Measurements from ENCODE around the gene RNF223. TPM values are rescaled to one million over a fixed set of nuclear protein-coding genes. Genes with fewer than 3 reads are reported as not detected.

RNF223 gene
- total RNA-seq, 1 donor from 2014 or later = not detected

DNA sequence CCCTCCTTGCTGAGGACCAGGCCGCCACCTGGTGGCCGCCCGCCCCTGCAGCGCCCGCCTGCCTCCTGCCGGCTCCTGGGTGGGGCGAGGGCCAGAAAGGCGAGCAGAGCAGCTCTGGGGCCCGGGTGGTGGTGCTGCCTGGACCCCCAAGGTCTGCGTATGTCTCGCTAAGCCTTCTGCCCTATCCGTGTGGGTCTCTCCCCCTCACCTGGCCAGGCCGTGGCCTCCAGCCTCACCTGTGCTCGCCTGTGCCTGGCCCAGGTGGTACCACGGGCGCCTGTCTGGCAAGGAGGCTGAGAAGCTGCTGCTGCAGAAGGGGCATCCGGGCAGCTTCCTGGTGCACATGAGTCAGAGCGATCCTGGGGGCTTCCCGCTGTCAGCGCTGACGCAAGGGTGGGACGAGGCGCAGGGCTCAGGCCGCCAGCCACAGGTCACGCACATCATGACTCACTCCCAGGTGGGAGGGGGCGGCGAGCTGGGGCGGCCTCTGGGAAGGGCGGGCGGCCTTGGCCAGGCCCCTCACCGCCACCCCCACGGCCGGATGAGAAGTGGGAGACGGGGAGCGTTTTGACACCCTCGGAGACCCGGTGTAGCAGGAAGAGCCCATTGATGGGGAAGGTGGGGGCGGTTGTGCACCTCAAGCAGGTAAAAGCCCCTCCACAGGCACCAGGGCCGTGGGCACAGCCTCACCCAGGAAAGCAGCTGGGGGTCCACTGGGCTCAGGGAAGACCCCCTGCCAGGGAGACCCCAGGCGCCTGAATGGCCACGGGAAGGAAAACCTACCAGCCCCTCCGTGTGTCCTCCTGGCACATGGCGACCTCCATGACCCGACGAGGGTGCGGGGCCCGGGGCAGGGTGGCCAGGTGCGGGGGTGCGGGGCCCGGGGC lies 9.9 kb downstream of the RNF223 start:
- no peaks in the 10 kb centered on the region for H3K9me3 Mint-ChIP-seq (ENCODE audit: unreplicated experiment)
- peaks cover 7% of the 10 kb centered on the region for H3K27me3 Mint-ChIP-seq (ENCODE audit: unreplicated experiment)
- H3K27ac Mint-ChIP-seq (ENCODE audit: unreplicated experiment) = no peak overlapping the region

DNA sequence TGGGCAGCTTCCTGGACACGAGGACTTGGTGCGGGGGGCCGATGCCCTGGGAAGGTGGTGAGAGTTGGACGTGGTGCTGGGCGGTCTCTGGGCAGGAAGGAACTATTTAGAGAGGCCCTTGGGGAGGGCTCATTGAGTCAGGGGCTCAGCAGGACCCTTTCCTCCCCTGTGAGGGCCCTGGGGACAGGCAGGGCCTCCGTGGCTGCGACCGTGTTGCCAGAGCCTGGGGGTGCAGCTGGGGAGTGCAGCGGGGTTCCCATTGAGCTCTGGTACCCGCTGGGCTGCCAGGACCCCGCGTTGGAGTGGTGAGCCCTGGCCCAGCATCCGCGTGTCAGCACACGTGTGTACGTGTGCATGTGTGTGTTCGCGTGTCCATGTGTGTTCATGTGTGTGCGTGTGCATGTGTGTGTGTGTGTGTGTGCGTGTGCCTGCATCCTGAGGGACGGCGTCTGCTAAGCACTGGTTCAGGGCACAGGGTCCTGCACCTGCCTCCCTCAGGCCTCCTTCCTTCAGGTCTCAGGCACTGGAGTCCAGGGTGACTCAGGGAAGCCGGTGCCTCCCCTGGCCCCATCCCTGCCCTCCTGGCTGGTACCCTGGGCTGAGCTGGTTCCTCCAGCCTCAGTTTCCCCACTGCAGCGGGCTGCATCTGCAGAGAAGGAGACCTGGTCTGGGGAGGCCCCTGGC lies 10.7 kb downstream of the RNF223 start:
- H3K9me3 Mint-ChIP-seq (ENCODE audit: unreplicated experiment) = no peaks in the 10 kb centered on the region
- H3K4me1 Mint-ChIP-seq (ENCODE audit: unreplicated experiment) = no peaks in the 10 kb centered on the region
- H3K27ac Mint-ChIP-seq (ENCODE audit: unreplicated experiment) = no peak overlapping the region
- no peaks in the 10 kb centered on the region for H3K36me3 Mint-ChIP-seq (ENCODE audit: low read depth, unreplicated experiment)
- peaks cover 10% of the 10 kb centered on the region for H3K27me3 Mint-ChIP-seq (ENCODE audit: unreplicated experiment)
- DNase-seq (ENCODE audit: low spot score) = no peak
- H3K4me3 Mint-ChIP-seq (ENCODE audit: unreplicated experiment) = no peak overlapping the region
- TF ChIP-seq, protein P1, sequence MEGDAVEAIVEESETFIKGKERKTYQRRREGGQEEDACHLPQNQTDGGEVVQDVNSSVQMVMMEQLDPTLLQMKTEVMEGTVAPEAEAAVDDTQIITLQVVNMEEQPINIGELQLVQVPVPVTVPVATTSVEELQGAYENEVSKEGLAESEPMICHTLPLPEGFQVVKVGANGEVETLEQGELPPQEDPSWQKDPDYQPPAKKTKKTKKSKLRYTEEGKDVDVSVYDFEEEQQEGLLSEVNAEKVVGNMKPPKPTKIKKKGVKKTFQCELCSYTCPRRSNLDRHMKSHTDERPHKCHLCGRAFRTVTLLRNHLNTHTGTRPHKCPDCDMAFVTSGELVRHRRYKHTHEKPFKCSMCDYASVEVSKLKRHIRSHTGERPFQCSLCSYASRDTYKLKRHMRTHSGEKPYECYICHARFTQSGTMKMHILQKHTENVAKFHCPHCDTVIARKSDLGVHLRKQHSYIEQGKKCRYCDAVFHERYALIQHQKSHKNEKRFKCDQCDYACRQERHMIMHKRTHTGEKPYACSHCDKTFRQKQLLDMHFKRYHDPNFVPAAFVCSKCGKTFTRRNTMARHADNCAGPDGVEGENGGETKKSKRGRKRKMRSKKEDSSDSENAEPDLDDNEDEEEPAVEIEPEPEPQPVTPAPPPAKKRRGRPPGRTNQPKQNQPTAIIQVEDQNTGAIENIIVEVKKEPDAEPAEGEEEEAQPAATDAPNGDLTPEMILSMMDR (IDR thresholded peaks at IDR 0.05; ENCODE audit: unreplicated experiment) = no peak

More for the DNA sequence above, 9.9 kb downstream of the RNF223 start:
- Mint-ChIP-seq H3K36me3 (ENCODE audit: low read depth, unreplicated experiment) (no peaks in the 10 kb centered on the region), H3K4me3 (ENCODE audit: unreplicated experiment) (no peak overlapping the region), H3K4me1 (ENCODE audit: unreplicated experiment) (no peaks in the 10 kb centered on the region)
- peak; percentile 80 for DNase-seq (ENCODE audit: low spot score)
- TF ChIP-seq, protein P1 (IDR thresholded peaks at IDR 0.05; ENCODE audit: unreplicated experiment) = peak; percentile 70

DNA sequence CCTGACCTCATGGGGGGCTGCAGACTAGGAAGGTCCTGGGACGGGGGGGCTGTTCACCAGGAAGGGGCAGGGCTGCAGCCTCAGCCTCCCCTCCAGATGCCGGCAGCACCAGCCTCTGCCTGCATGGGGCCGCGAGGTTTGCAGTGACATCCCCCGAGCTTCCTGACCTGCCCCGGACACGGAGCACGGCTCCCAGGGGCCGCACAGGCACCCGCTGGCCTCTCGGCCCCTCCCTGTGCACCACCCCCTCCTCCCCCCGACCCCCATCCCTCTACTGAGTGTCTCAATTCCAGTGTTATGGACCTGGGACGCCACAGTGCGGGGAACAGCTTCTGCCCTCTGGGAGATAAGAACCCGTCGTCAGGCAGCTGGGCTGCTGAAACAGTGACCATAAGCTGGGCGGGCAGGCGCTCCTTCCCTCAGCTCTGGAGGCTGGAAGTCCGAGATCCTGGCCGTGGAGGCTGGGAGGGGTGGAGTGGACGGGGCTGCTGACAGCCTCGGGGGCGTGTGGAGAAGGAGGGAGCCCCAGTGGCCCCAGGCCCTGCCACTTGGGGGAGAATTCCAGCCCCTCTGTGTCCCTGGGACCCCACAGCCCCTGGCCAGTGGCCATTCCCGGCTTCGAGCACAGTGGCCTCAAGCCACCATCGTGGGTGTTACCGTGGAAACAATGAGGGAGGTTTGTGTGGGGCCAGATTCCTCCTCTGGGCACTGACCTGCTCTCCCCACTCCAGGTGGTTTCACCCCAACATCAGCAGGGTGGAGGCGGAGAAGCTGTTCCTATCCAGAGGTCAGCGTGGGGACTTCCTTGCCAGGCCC lies 11.6 kb downstream of the RNF223 start:
- Mint-ChIP-seq H3K27ac (ENCODE audit: unreplicated experiment) (no peak overlapping the region), H3K9me3 (ENCODE audit: unreplicated experiment) (no peaks in the 10 kb centered on the region), H3K27me3 (ENCODE audit: unreplicated experiment) (peaks cover 6% of the 10 kb centered on the region), H3K36me3 (ENCODE audit: low read depth, unreplicated experiment) (no peaks in the 10 kb centered on the region), H3K4me1 (ENCODE audit: unreplicated experiment) (peaks cover 2% of the 10 kb centered on the region), H3K4me3 (ENCODE audit: unreplicated experiment) (no peak overlapping the region)
- DNase-seq (ENCODE audit: low spot score) = no peak
- TF ChIP-seq, protein P1 (IDR thresholded peaks at IDR 0.05; ENCODE audit: unreplicated experiment) = no peak

DNA sequence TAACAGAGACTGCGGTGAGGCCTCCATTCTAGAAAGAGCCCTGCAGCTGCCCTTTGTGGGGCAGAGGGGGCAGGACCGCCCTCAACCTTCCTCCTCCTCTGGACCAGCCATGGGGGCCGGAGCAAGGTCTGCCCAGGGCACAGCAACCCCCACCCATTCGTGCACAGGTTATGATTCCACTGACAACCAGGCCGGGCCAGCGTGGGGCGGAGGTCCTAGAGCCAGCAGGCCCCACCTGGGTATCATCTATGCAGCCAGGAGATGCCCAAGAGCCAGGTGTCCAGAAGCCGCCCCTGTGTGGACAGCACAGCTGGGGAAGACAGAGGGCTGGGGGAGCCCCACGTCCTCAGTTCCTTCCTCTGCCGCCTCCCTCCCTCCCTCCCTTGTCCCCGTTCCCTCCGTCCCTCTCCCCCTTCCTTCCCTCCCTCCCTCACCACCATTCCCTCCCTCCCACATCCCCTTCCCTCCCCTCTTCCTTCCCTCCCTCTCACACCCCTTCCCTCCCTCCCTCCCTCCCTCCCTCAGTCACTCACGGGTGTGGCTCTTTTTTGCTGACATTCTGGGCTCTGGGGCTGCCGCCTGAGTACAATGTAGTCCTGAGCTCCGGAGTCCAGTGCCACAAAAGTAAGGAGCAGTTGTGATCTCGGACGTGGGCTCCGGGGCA lies 12.3 kb downstream of the RNF223 start:
- Mint-ChIP-seq H3K27me3 (ENCODE audit: unreplicated experiment) (peaks cover 6% of the 10 kb centered on the region), H3K9me3 (ENCODE audit: unreplicated experiment) (no peaks in the 10 kb centered on the region)

More for the DNA sequence above, 12.3 kb downstream of the RNF223 start:
- TF ChIP-seq, protein P1 (IDR thresholded peaks at IDR 0.05; ENCODE audit: unreplicated experiment) = no peak
- DNase-seq (ENCODE audit: low spot score) = no peak
- Mint-ChIP-seq H3K36me3 (ENCODE audit: low read depth, unreplicated experiment) (no peaks in the 10 kb centered on the region), H3K4me3 (ENCODE audit: unreplicated experiment) (no peak overlapping the region), H3K4me1 (ENCODE audit: unreplicated experiment) (peaks cover 2% of the 10 kb centered on the region), H3K27ac (ENCODE audit: unreplicated experiment) (no peak overlapping the region)

Data from endothelial cell (in vitro differentiated cells).